ENCODE measurements around the gene IGF2. TPM values are rescaled to one million over a fixed set of nuclear protein-coding genes. Genes with fewer than 3 reads are reported as not detected.

Gene IGF2
- polyA plus RNA-seq, 1 donor (not counting 4 experiments of a cell fraction or from before 2014, with no cell fraction given) = not detected

GRCh38 chr11:2098691-2099515 is 40.3 kb downstream of the IGF2 start:
- no peak for DNase-seq (ENCODE audit: low read depth, low spot score)

GRCh38 chr11:2097998-2098690 is 41.0 kb downstream of the IGF2 start:
- no peak overlapping the region for H3K4me2 ChIP-seq (ENCODE audit: control insufficient read depth, extremely low read depth, insufficient read depth, low read depth, low read length)
- H3K9ac ChIP-seq (ENCODE audit: control insufficient read depth, extremely low read depth, insufficient read depth, low read length) = no peak overlapping the region
- DNase-seq (ENCODE audit: low read depth, low spot score) (no peak), FAIRE-seq (no peak)
- peaks cover 24% of the 10 kb centered on the region for H3K4me1 ChIP-seq (ENCODE audit: control insufficient read depth, extremely low read depth, insufficient read depth, low read length)
- no peaks in the 10 kb centered on the region for H3K9me1 ChIP-seq (ENCODE audit: control insufficient read depth, extremely low read depth, insufficient read depth, low read length)
- peaks cover 81% of the 10 kb centered on the region for H3K27me3 ChIP-seq (ENCODE audit: control insufficient read depth, extremely low read depth, insufficient read depth, low read length)
- no peak overlapping the region for H3K4me3 ChIP-seq (ENCODE audit: control insufficient read depth in 2 of 3, extremely low read depth in 1 of 3, insufficient read depth in 2 of 3, low read depth in 1 of 3, low read length in 3 of 3)
- dilution Hi-C loops (cut with MboI; ENCODE audit: extremely low pct_ligation_motif_present, low sequenced_read_pairs) = no loop called here
- H3K27ac ChIP-seq (ENCODE audit: control insufficient read depth, insufficient read depth, low read length) = no peak overlapping the region
- H4K20me1 ChIP-seq (ENCODE audit: control insufficient read depth, extremely low read depth, insufficient read depth, low read length) = peaks cover 3% of the 10 kb centered on the region
- H3K9me3 ChIP-seq (ENCODE audit: control insufficient read depth, low read depth, low read length) = no peaks in the 10 kb centered on the region
- TF ChIP-seq CTCF (optimal IDR thresholded peaks at IDR 0.05 in 1 of 3, IDR thresholded peaks at IDR 0.05 in 1 of 3, conservative IDR thresholded peaks at IDR 0.05 in 1 of 3; ENCODE audit: extremely low read depth in 1 of 3, insufficient read depth in 2 of 3, low read length in 3 of 3) (no peak), EZH2 (IDR thresholded peaks at IDR 0.05; ENCODE audit: low read length) (no peak)
- H3K79me2 ChIP-seq (ENCODE audit: control insufficient read depth, insufficient read depth, low read length) = no peaks in the 10 kb centered on the region
- no peak overlapping the region for H2AFZ ChIP-seq (ENCODE audit: control insufficient read depth, low read length)
- H3K36me3 ChIP-seq (ENCODE audit: control insufficient read depth in 2 of 2, extremely low read depth in 1 of 2, insufficient read depth in 2 of 2, low read length in 2 of 2) = no peaks in the 10 kb centered on the region

More at GRCh38 chr11:2098691-2099515, 40.3 kb downstream of the IGF2 start:
- no peak overlapping the region for H3K27ac ChIP-seq (ENCODE audit: control insufficient read depth, insufficient read depth, low read length)
- no peaks in the 10 kb centered on the region for H3K9me1 ChIP-seq (ENCODE audit: control insufficient read depth, extremely low read depth, insufficient read depth, low read length)
- H2AFZ ChIP-seq (ENCODE audit: control insufficient read depth, low read length) = no peak overlapping the region
- peak overlapping the region; percentile 48 for H3K4me2 ChIP-seq (ENCODE audit: control insufficient read depth, extremely low read depth, insufficient read depth, low read depth, low read length)
- dilution Hi-C loops (cut with MboI; ENCODE audit: extremely low pct_ligation_motif_present, low sequenced_read_pairs) = no loop called here
- no peak overlapping the region for H3K4me3 ChIP-seq (ENCODE audit: control insufficient read depth in 2 of 3, extremely low read depth in 1 of 3, insufficient read depth in 2 of 3, low read depth in 1 of 3, low read length in 3 of 3)
- H3K9me3 ChIP-seq (ENCODE audit: control insufficient read depth, low read depth, low read length) = no peaks in the 10 kb centered on the region
- H3K9ac ChIP-seq (ENCODE audit: control insufficient read depth, extremely low read depth, insufficient read depth, low read length) = no peak overlapping the region
- H3K36me3 ChIP-seq (ENCODE audit: control insufficient read depth in 2 of 2, extremely low read depth in 1 of 2, insufficient read depth in 2 of 2, low read length in 2 of 2) = no peaks in the 10 kb centered on the region
- peaks cover 17% of the 10 kb centered on the region for H3K4me1 ChIP-seq (ENCODE audit: control insufficient read depth, extremely low read depth, insufficient read depth, low read length)
- peaks cover 84% of the 10 kb centered on the region for H3K27me3 ChIP-seq (ENCODE audit: control insufficient read depth, extremely low read depth, insufficient read depth, low read length)
- H4K20me1 ChIP-seq (ENCODE audit: control insufficient read depth, extremely low read depth, insufficient read depth, low read length) = peaks cover 3% of the 10 kb centered on the region
- TF ChIP-seq CTCF (optimal IDR thresholded peaks at IDR 0.05 in 1 of 3, IDR thresholded peaks at IDR 0.05 in 1 of 3, conservative IDR thresholded peaks at IDR 0.05 in 1 of 3; ENCODE audit: extremely low read depth in 1 of 3, insufficient read depth in 2 of 3, low read length in 3 of 3) (no peak), EZH2 (IDR thresholded peaks at IDR 0.05; ENCODE audit: low read length) (no peak)
- no peak for FAIRE-seq
- no peaks in the 10 kb centered on the region for H3K79me2 ChIP-seq (ENCODE audit: control insufficient read depth, insufficient read depth, low read length)
